HepG2 (cell line): Measurements from ENCODE around the gene CYBC1. TPM values are rescaled to one million over a fixed set of nuclear protein-coding genes. Genes with fewer than 3 reads are reported as not detected.

Experiments
- BHLHE40 ChIP-seq: IDR thresholded peaks from 2 replicates; pipeline ENCODE4 v1.6.1; 2011; ENCODE audit warnings: low read length, improper control_type of control experiment
- CEBPG ChIP-seq: IDR thresholded peaks from 2 replicates; pipeline ENCODE4 v1.6.1; 2016
- CENPX ChIP-seq: sonication (generic); formaldehyde crosslinking; IDR thresholded peaks from 2 replicates; pipeline ENCODE4 v1.9.0; 2021; ENCODE audit warnings: mild to moderate bottlenecking, missing genetic modification reagents, moderate library complexity
- DPF2 ChIP-seq: sonication (generic); formaldehyde crosslinking; IDR thresholded peaks from 2 replicates; pipeline ENCODE4 v1.4.0; 2020; ENCODE audit warnings: mild to moderate bottlenecking, low read depth, missing genetic modification reagents, borderline replicate concordance
- ELF3 ChIP-seq: IDR thresholded peaks from 2 replicates; pipeline ENCODE4 v1.6.1; 2016; ENCODE audit warnings: missing genetic modification reagents, missing compliant biosample characterization
- EZH2 ChIP-seq: conservative IDR thresholded peaks from 2 replicates; pipeline ENCODE4 v1.6.1; 2012; ENCODE audit warnings: mild to moderate bottlenecking, low read depth, low read length, moderate library complexity
- HIC2 ChIP-seq: sonication (generic); formaldehyde crosslinking; IDR thresholded peaks from 2 replicates; pipeline ENCODE4 v1.9.0; 2022; ENCODE audit warnings: low read depth, missing genetic modification reagents
- MAFK ChIP-seq, 2 experiments: IDR thresholded peaks in 1 of 2; conservative IDR thresholded peaks in 1 of 2; 2 replicates each; pipeline ENCODE4 v1.6.1; 2011; ENCODE audit warnings: improper control_type of control experiment in 2 of 2, low read length in 2 of 2
- MEIS1 ChIP-seq: sonication (generic); formaldehyde crosslinking; IDR thresholded peaks from 2 replicates; pipeline ENCODE4 v1.9.0; 2021; ENCODE audit warnings: mild to moderate bottlenecking, missing genetic modification reagents, moderate library complexity, borderline replicate concordance
- STAG1 ChIP-seq: sonication (generic); formaldehyde crosslinking; IDR thresholded peaks from 2 replicates; pipeline ENCODE4 v1.4.0; 2020; ENCODE audit warnings: missing genetic modification reagents
- ZBTB21 ChIP-seq: sonication (generic); formaldehyde crosslinking; IDR thresholded peaks from 2 replicates; pipeline ENCODE4 v1.4.0; 2020; ENCODE audit warnings: missing genetic modification reagents
- ZBTB25 ChIP-seq: IDR thresholded peaks from 2 replicates; pipeline ENCODE4 v1.6.1; 2018; ENCODE audit warnings: missing genetic modification reagents
- ZHX1 ChIP-seq: sonication (generic); formaldehyde crosslinking; IDR thresholded peaks from 2 replicates; pipeline ENCODE4 v1.8.1; 2022; ENCODE audit warnings: low read depth, mild to moderate bottlenecking, missing genetic modification reagents
- ZKSCAN5 ChIP-seq: sonication (generic); formaldehyde crosslinking; IDR thresholded peaks from 2 replicates; pipeline ENCODE4 v1.5.1; 2020; ENCODE audit warnings: mild to moderate bottlenecking, missing genetic modification reagents
- ZMAT3 ChIP-seq: sonication (generic); formaldehyde crosslinking; conservative IDR thresholded peaks from 2 replicates; pipeline ENCODE4 v1.7.0; 2021; ENCODE audit warnings: missing genetic modification reagents
- ZNF30 ChIP-seq: sonication (generic); formaldehyde crosslinking; IDR thresholded peaks from 2 replicates; pipeline ENCODE4 v1.5.0; 2020; ENCODE audit warnings: mild to moderate bottlenecking, missing genetic modification reagents
- ZNF512 ChIP-seq: sonication (generic); formaldehyde crosslinking; IDR thresholded peaks from 2 replicates; pipeline ENCODE4 v1.4.0; 2020; ENCODE audit warnings: mild to moderate bottlenecking, missing genetic modification reagents
- ZNF558 ChIP-seq: sonication (generic); formaldehyde crosslinking; IDR thresholded peaks from 2 replicates; pipeline ENCODE4 v1.9.0; 2022; ENCODE audit warnings: mild to moderate bottlenecking, missing genetic modification reagents, borderline replicate concordance
- ZSCAN31 ChIP-seq: sonication (generic); formaldehyde crosslinking; IDR thresholded peaks from 2 replicates; pipeline ENCODE4 v1.5.0; 2020; ENCODE audit warnings: low read depth, mild to moderate bottlenecking, missing genetic modification reagents
- polyA plus RNA-seq, 8 experiments: library from polyadenylated mRNA; depleted of rRNA in 3 of 8; stranded (reverse) in 7 of 8; unstranded in 1 of 8; fragments of >200 nt; fragmentation: Illumina TruSeq in 4 of 8; extraction: Trizol in 4 of 8; gene quantifications; 2 replicates each; pipeline versions ENCODE4 v1.2.1 to v1.2.3, GENCODE V29; 2011 to 2016; ENCODE audit warnings: low read depth in 4 of 8, missing spikeins in 1 of 8, mixed read lengths in 1 of 8; ENCODE audit not compliant: insufficient read depth in 1 of 8
- total RNA-seq, 5 experiments: library from RNA; depleted of rRNA; stranded (reverse); fragments of >200 nt; fragmentation: Illumina TruSeq; extraction: Trizol; gene quantifications; 2 replicates each; pipeline ENCODE4 v1.2.3, GENCODE V29; 2016; ENCODE audit warnings: low read depth in 1 of 5
- TF ChIP-seq, protein P1 (sequence below): IDR thresholded peaks from 2 replicates; pipeline ENCODE4 v1.6.1; 2012; ENCODE audit warnings: inconsistent platforms

The CYBC1 gene
- total and polyA plus RNA-seq, 2 of the 13 experiments (the other 11 are each of a cell fraction or from before 2014, with no cell fraction given), result 43.4 to 44.1 TPM

GRCh38 chr17:82458179-82458884 is 7.8 kb upstream of the CYBC1 start, which contains the start of gene NARF (continued):
- TF ChIP-seq ZNF512 (CRISPR knock-in tag) (no peak), MEIS1 (CRISPR knock-in tag) (0 out of 2 replicates have a peak, but pooled peaks have one; percentile 81), DPF2 (CRISPR knock-in tag) (no peak), ZHX1 (peak; percentile 90), ZBTB25 (peak; percentile 95), ZNF30 (CRISPR knock-in tag) (no peak), CENPX (CRISPR knock-in tag) (no peak), CEBPG (CRISPR knock-in tag) (no peak), BHLHE40 (0 out of 2 replicates have a peak, but pooled peaks have one; percentile 32), EZH2 (no peak), ZNF558 (CRISPR knock-in tag) (peak; percentile 48; the same call in 1 of the 2 replicates), ZSCAN31 (CRISPR knock-in tag) (peak; percentile 93), HIC2 (CRISPR knock-in tag) (no peak), ELF3 (CRISPR knock-in tag) (no peak; the same call in 1 of the 2 replicates), STAG1 (CRISPR knock-in tag) (no peak; the same call in 1 of the 2 replicates), ZKSCAN5 (CRISPR knock-in tag) (no peak), MAFK (conservative IDR thresholded peaks at IDR 0.05 in 1 of 2, IDR thresholded peaks at IDR 0.05 in 1 of 2; ENCODE audit: low read length in 2 of 2) (no peak), ZBTB21 (CRISPR knock-in tag) (no peak), ZMAT3 (CRISPR knock-in tag) (peak; percentile 94)
- TF ChIP-seq, protein P1, sequence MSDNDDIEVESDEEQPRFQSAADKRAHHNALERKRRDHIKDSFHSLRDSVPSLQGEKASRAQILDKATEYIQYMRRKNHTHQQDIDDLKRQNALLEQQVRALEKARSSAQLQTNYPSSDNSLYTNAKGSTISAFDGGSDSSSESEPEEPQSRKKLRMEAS, result peak; percentile 68
